Mesothelial cell of epicardium (in vitro differentiated cells): ENCODE results near the gene KCNH5. TPM values are rescaled to one million over a fixed set of nuclear protein-coding genes. Genes with fewer than 3 reads are reported as not detected.

Source experiments
- DNase-seq, 2 experiments: peaks; one replicate each; pipeline ENCODE4 v3.0.0; 2021; ENCODE audit warnings: low spot score in 2 of 2; ENCODE audit not compliant: unreplicated experiment in 2 of 2
- H3K27ac Mint-ChIP-seq: 2 replicates; pipeline ENCODE4 v1.8.0; 2021; ENCODE audit warnings: mixed read lengths
- H3K27me3 Mint-ChIP-seq: 2 replicates; pipeline ENCODE4 v1.8.0; 2021; ENCODE audit warnings: low read depth, mixed read lengths
- H3K36me3 Mint-ChIP-seq: 2 replicates; pipeline ENCODE4 v1.8.0; 2021; ENCODE audit warnings: mixed read lengths
- H3K4me1 Mint-ChIP-seq: 2 replicates; pipeline ENCODE4 v1.8.0; 2021; ENCODE audit warnings: mixed read lengths
- H3K4me3 Mint-ChIP-seq: 2 replicates; pipeline ENCODE4 v1.8.0; 2021; ENCODE audit warnings: mild to moderate bottlenecking, moderate library complexity, mixed read lengths
- H3K9me3 Mint-ChIP-seq: 2 replicates; pipeline ENCODE4 v1.8.0; 2021; ENCODE audit warnings: mixed read lengths
- total RNA-seq: library from RNA; stranded (reverse); gene quantifications from 3 replicates; pipeline ENCODE4 v1.2.1, GENCODE V29; 2021
- TF ChIP-seq, protein P1 (sequence below): fragments of 200-600 bp; sonication (generic); IDR thresholded peaks from one replicate; pipeline ENCODE4 v1.5.0; 2021; ENCODE audit warnings: antibody characterized with exemption; ENCODE audit not compliant: unreplicated experiment

Gene KCNH5
- total RNA-seq, 1 donor from 2014 or later: 2.5 TPM

DNA sequence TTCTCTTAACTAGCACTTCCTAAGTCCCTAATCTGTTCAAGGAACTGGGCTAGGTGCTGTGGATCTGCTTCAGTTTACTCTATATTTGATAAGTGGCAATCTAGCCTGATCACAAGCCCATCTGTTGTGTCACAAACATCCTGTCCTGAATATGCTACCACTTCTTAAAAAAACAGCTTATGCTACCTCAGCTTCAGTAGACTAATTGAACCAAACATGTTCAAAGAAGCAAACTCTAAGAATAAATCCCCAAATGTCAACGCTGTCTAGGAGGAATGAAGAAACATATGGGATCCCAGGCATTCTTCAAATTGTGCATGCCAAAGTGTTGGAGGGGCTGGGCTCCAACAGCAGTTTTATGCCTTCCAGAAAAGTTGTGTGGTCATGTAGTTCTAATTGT lies 10.4 kb upstream of the KCNH5 start:
- Mint-ChIP-seq H3K36me3 (no peaks in the 10 kb centered on the region), H3K9me3 (peaks cover 3% of the 10 kb centered on the region), H3K27ac (no peak overlapping the region), H3K27me3 (peaks cover 2% of the 10 kb centered on the region), H3K4me1 (peaks cover 5% of the 10 kb centered on the region), H3K4me3 (no peak overlapping the region)
- DNase-seq: no peak
- TF ChIP-seq, protein P1, sequence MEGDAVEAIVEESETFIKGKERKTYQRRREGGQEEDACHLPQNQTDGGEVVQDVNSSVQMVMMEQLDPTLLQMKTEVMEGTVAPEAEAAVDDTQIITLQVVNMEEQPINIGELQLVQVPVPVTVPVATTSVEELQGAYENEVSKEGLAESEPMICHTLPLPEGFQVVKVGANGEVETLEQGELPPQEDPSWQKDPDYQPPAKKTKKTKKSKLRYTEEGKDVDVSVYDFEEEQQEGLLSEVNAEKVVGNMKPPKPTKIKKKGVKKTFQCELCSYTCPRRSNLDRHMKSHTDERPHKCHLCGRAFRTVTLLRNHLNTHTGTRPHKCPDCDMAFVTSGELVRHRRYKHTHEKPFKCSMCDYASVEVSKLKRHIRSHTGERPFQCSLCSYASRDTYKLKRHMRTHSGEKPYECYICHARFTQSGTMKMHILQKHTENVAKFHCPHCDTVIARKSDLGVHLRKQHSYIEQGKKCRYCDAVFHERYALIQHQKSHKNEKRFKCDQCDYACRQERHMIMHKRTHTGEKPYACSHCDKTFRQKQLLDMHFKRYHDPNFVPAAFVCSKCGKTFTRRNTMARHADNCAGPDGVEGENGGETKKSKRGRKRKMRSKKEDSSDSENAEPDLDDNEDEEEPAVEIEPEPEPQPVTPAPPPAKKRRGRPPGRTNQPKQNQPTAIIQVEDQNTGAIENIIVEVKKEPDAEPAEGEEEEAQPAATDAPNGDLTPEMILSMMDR: no peak

DNA sequence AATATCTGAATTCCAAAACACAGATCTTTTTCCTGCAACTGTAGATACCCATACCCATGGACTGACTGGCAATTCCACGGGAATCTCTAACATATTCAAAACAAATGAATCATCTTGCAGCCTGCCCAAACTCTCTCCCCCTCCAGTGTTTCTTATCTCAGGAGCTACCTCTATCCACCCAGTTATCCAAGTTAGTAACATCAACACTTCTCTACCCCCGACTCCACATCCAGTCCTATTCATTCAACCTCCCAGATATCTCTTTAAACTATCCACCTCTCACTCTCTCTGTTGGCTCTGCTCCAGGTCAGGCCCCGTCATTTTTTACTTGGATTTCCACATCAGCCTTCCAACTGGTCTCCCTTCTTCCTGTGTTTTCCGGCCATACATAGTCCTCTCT lies 6.7 kb upstream of the KCNH5 start:
- no peak overlapping the region for H3K27ac Mint-ChIP-seq
- H3K4me1 Mint-ChIP-seq: peaks cover 5% of the 10 kb centered on the region
- no peak overlapping the region for H3K4me3 Mint-ChIP-seq
- peaks cover 2% of the 10 kb centered on the region for H3K27me3 Mint-ChIP-seq
- no peaks in the 10 kb centered on the region for H3K36me3 Mint-ChIP-seq
- no peak for DNase-seq
- TF ChIP-seq, protein P1: no peak
- no peaks in the 10 kb centered on the region for H3K9me3 Mint-ChIP-seq

DNA sequence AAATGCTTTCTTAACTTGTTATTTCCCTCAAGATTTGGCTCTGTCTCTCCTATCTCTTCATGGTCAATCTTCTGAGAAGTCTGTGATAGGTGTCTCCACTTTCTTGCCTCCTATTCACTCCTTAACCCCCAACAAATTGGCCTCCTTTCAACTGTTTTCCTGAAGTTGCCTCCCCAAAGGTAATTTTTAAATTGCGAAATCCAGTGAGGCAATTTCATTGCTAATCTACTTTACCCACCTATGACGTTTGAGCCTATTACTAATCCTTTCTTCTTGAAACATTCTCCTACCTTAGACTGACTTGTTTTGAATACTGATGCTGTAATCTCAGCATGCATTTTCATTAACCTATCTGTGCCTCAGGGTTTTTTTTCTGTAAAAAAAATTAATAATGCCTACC lies 6.0 kb upstream of the KCNH5 start:
- no peak overlapping the region for H3K4me3 Mint-ChIP-seq
- H3K27ac Mint-ChIP-seq: no peak overlapping the region
- no peak for DNase-seq
- no peaks in the 10 kb centered on the region for H3K36me3 Mint-ChIP-seq
- H3K27me3 Mint-ChIP-seq: peaks cover 1% of the 10 kb centered on the region
- peaks cover 7% of the 10 kb centered on the region for H3K4me1 Mint-ChIP-seq
- no peaks in the 10 kb centered on the region for H3K9me3 Mint-ChIP-seq
- TF ChIP-seq, protein P1: no peak

DNA sequence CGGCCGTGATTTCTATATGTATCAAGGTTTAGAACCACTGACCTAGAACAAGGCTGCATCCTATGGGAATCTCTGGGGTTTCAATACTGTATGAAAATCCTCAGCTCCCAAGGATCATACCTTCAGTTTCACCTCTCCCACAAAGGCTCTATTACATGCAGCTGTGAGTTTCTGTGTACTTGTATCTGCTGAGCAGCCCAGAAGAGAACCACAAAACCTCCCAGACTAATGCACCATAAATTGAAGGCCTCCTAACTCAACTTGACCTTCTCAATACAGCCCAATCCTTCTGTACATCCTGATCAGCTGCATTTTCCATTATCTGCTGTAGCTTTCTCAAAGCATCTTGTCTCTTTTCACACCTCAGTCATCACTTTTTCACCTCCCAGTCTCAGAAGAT lies 5.4 kb upstream of the KCNH5 start:
- TF ChIP-seq, protein P1: no peak
- Mint-ChIP-seq H3K9me3 (no peaks in the 10 kb centered on the region), H3K27me3 (peaks cover under 1% of the 10 kb centered on the region), H3K4me3 (no peak overlapping the region), H3K4me1 (peaks cover 8% of the 10 kb centered on the region), H3K27ac (no peak overlapping the region), H3K36me3 (no peaks in the 10 kb centered on the region)
- no peak for DNase-seq

DNA sequence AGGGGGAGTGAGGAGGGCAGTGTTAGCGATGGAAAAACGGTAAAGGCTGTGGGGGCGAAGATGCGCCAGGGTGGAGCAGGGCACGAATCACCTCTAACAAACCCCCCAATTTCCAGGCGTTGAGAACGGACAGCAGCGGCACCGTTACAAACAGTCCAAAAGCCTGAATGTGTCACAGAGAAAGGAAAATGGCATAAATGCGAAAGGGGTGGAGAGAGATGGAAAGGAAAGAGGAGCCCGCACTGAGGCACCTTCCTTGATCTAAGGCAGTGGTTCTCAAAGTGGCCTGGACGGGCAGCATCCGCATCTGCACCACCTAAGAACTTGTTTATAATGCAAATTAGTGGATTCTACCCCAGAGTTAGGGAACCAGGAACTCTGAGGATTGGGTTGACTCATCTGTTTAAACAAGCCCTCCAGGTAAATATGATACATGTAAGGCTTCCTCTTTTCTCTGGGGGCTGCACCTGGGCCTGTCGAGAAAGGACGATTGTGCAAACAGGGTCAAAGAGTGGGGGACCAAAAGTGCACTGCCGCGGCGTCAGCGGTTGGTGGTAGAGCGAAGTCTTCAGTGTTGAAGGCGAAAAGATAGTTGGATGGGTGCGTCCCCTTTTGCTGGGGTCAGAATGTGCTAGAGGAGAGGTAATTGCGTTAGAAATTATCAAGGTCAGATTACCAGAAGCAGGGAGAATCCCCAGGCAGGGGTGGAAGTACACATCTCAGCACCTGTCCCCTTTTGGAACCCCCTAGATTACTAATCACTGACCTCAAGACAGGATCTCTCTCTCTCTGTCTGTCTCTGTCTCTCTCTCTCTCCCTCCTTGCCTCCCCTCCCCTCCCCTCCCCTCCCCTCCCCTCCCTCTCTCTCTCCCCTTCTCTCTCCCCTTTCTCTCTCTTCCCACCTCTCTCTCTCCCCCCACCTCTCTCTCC lies 1.3 kb upstream of the KCNH5 start:
- TF ChIP-seq, protein P1: no peak
- Mint-ChIP-seq H3K4me3 (peak overlapping the region; percentile 59), H3K4me1 (peaks cover 11% of the 10 kb centered on the region), H3K9me3 (no peaks in the 10 kb centered on the region), H3K36me3 (no peaks in the 10 kb centered on the region), H3K27me3 (peaks cover 40% of the 10 kb centered on the region), H3K27ac (no peak overlapping the region)
- DNase-seq: no peak
